ENCODE results near the gene LMNTD1.

The LMNTD1 gene

DNA sequence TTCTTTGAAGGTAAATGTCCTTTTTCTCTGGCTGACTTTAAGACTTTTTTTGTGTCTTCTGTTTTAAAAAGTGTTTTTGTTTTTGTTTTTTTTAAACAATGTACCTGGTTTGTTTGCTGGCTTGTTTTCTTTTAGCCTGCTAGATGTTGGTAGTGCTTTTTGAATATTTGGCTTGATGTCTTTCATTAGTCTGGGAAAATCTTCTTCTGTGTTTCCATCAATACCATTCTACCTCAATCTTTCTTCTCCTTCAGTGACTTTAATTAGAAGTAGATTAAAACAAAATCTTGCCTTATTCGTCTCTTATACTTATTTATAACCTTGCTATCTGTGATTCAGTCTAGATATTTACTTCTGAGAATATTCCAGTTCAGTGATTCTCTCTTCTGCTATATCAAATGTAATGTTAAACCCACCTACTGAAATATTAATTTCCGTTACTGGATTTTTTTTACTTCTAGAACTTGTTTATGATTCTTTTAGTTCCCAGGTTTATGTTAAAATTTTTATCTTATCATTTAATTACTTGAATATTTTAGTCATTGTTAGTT lies 21.5 kb downstream of the LMNTD1 start:
- in situ Hi-C loops (cut with HindIII; ENCODE audit: low pct_unique_long_range_greater_than_20kb, low sequenced_read_pairs), result no loop called here
- no peak for TF ChIP-seq JUND (IDR thresholded peaks at IDR 0.05; ENCODE audit: low read depth)
- DNase-seq (ENCODE audit: low read depth in 1 of 2, low spot score in 1 of 2), result no peak

DNA sequence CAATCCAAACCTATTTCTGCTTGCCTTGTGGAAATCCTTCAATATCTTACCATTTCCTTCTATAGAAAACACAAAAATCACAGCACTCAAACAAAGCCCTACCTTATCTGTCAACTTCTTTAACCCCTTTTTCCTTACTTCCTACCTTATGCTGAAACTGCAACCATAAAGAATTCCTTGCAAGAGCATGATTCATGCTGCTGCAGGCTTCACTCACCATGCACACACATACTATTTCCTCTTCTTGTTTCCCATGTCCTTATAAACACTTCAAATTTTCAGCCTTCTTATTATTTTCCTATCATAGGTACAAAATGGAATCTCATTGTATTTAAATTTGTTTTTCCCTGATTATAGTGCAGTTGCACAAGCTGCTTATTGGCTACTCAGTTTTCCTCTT lies 23.3 kb downstream of the LMNTD1 start:
- DNase-seq (ENCODE audit: low read depth in 1 of 2, low spot score in 1 of 2), result no peak
- TF ChIP-seq JUND (IDR thresholded peaks at IDR 0.05; ENCODE audit: low read depth), result no peak
- in situ Hi-C loops (cut with HindIII; ENCODE audit: low pct_unique_long_range_greater_than_20kb, low sequenced_read_pairs), result no loop called here

DNA sequence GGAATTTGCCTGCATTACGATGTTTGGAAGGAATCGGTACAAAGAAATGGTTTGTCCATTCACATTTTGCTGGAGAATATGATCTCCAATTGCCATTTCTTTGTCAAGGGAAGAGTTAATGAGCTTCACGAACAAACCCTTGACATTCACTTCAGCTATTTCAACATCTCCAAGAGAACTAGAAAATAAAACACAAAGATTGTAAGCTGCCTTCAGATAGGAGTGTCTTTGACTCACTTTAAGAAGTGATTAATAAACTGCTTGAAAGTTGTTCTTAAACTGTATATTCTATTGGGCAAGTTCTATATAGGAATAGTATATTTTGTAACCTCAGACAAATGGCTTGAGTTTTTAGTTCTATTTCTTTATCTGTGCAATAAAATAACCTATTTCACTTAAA lies 26.3 kb downstream of the LMNTD1 start:
- no peak for TF ChIP-seq JUND (IDR thresholded peaks at IDR 0.05; ENCODE audit: low read depth)
- DNase-seq (ENCODE audit: low read depth in 1 of 2, low spot score in 1 of 2), result no peak
- in situ Hi-C loops (cut with HindIII; ENCODE audit: low pct_unique_long_range_greater_than_20kb, low sequenced_read_pairs), result no loop called here

DNA sequence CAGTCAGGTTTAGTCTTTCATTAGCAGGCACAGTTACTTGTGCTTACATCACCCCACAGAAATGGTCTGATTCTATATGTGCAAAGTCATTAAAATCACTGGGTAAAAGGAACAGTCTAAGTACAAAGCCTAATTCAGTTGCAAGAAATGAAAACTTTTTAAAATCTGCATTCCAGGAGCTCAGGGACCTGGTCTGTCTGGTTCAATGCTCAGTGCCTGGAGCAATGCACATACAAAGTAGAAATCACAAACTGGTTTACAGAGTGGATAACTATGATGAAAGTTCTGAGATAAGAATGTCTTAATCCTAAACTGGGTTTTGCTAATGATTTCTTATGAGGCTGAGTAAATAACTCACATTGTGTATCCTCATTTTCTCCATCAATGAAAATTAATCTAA lies 28.7 kb downstream of the LMNTD1 start:
- TF ChIP-seq JUND (IDR thresholded peaks at IDR 0.05; ENCODE audit: low read depth), result no peak
- in situ Hi-C loops (cut with HindIII; ENCODE audit: low pct_unique_long_range_greater_than_20kb, low sequenced_read_pairs), result no loop called here
- DNase-seq (ENCODE audit: low read depth in 1 of 2, low spot score in 1 of 2), result peak in 1 of 2 experiments; percentile 42

DNA sequence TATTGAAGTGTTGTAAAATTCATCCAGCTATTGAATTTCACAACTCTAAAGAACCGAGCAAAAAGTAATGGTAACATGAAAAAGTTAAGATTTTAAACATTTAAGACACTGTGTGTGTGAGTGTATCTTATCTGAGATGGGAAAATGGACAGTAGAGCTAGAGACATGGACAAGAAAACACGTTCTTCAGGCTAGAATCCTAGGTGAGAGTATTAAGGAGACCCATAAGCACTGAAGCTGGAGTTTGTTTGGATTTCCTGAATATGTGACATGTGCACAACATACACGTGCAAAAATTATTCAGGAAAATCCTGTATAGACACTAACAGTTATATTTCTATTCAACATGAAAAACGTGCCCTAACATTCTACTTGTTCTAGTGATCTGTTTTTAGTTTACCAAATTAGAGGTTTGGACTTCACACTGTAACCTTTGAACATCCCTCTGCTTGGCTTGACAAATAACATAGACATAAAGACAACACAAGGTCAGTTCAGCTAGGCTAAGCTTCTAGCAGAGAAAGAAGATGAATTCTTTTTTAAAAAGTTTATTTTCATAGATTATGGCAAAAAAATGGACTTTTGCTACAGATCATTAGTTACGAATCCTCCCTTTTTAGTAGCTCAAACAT lies 31.3 kb downstream of the LMNTD1 start:
- no peak for TF ChIP-seq JUND (IDR thresholded peaks at IDR 0.05; ENCODE audit: low read depth)
- no peak for DNase-seq (ENCODE audit: low read depth in 1 of 2, low spot score in 1 of 2)
- in situ Hi-C loops (cut with HindIII; ENCODE audit: low pct_unique_long_range_greater_than_20kb, low sequenced_read_pairs), result no loop called here

DNA sequence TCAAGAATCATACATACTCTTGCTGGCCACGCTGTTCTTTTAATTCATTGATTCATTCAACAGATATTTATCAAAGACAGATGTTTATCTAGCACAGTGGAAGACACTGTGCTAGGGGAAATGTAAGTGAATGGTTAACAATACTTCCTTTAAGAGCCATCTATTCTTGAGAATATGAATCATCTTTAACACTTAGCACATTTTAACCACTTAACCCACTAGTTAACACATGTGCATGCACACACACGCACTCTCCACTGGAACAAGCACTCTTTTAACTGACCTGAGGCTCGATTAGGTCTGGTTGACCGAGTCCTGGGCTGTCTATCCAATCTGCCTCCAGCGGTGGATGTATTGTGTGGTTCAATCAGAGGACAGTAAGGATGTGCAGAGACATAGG lies 34.6 kb downstream of the LMNTD1 start:
- no peak for TF ChIP-seq JUND (IDR thresholded peaks at IDR 0.05; ENCODE audit: low read depth)
- in situ Hi-C loops (cut with HindIII; ENCODE audit: low pct_unique_long_range_greater_than_20kb, low sequenced_read_pairs), result no loop called here
- peak in 1 of 2 experiments; percentile 27 for DNase-seq (ENCODE audit: low read depth in 1 of 2, low spot score in 1 of 2)

DNA sequence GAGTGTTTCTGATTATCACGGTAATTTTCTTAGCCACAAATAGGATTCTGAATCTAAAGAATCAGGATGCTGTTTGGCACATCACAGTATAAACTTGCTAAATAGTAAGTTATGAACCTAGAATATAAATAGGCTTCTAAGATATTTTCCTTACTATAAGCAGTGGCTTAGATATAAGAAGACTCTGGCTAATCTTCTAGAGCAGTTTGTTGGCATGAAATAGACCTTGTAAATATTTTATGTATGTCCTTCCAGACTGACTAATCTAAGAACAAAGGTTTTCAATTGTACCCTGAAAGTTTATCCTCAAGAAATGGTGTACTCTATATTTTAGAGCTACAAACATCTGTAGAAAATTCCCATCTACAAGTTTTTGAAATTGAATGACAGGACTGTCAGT lies 48.3 kb downstream of the LMNTD1 start:
- DNase-seq (ENCODE audit: low read depth in 1 of 2, low spot score in 1 of 2), result no peak
- in situ Hi-C loops (cut with HindIII; ENCODE audit: low pct_unique_long_range_greater_than_20kb, low sequenced_read_pairs), result no loop called here
- TF ChIP-seq JUND (IDR thresholded peaks at IDR 0.05; ENCODE audit: low read depth), result no peak

DNA sequence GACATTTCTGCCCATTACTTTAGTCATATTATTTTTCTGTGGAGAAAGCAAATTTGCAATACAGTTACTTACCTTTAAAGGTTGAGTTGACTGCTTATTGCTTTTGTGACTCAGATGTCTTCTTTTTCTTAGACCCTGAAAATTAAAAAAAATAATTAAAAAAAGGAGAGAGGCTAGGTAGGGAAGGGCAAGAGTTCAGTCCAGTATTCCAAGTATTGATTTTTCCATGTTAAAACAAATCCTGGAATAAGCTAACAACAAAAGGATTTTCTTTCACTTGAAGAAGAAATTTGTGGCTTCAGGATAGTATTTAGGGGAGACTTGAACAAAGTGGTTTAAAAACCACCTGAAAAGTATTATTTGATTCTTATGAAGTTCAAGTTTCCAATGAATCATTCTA lies 49.4 kb downstream of the LMNTD1 start:
- TF ChIP-seq JUND (IDR thresholded peaks at IDR 0.05; ENCODE audit: low read depth), result no peak

DNA sequence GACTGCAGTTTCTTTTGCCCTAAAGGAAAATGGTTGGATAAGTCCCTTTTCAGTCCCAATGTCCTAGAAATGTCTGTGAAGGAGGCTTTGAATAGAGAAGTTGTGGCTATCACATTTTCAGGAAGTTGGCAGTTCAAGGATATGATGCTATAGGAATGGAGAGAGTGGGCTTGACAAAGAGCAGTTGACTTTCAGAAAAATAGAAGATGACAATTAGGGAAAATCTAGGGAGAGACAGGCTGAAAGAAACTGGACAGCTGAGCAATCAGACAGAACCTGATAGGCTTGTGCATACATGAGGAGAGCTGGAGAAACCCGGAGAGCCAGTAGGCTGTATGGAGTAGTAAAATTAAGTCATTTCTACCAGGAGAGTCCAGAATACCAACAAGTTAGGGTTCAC lies 50.5 kb downstream of the LMNTD1 start:
- TF ChIP-seq JUND (IDR thresholded peaks at IDR 0.05; ENCODE audit: low read depth), result no peak
- DNase-seq (ENCODE audit: low read depth in 1 of 2, low spot score in 1 of 2), result no peak
- in situ Hi-C loops (cut with HindIII; ENCODE audit: low pct_unique_long_range_greater_than_20kb, low sequenced_read_pairs), result no loop called here

More for the DNA sequence above, 49.4 kb downstream of the LMNTD1 start:
- in situ Hi-C loops (cut with HindIII; ENCODE audit: low pct_unique_long_range_greater_than_20kb, low sequenced_read_pairs), result no loop called here
- no peak for DNase-seq (ENCODE audit: low read depth in 1 of 2, low spot score in 1 of 2)

DNA sequence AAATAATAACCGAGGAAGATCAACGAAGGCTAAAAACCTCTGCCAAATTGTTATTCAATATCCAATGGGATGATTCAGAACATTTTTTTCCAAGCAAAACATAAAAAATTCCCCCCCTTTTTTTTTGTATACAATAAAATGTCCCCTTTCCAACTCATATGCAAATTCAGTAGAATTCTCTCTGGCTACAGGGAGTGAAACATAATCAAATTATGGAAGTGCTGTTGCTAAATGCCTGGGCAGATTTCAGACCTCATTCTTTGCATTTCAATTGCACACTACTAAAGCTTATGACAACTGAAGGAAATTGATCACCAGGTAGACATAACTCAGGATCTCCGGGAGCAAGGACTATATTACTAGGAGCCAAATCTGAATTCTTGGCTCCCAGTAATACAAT lies 51.0 kb downstream of the LMNTD1 start:
- in situ Hi-C loops (cut with HindIII; ENCODE audit: low pct_unique_long_range_greater_than_20kb, low sequenced_read_pairs), result no loop called here
- TF ChIP-seq JUND (IDR thresholded peaks at IDR 0.05; ENCODE audit: low read depth), result no peak
- DNase-seq (ENCODE audit: low read depth in 1 of 2, low spot score in 1 of 2), result no peak

DNA sequence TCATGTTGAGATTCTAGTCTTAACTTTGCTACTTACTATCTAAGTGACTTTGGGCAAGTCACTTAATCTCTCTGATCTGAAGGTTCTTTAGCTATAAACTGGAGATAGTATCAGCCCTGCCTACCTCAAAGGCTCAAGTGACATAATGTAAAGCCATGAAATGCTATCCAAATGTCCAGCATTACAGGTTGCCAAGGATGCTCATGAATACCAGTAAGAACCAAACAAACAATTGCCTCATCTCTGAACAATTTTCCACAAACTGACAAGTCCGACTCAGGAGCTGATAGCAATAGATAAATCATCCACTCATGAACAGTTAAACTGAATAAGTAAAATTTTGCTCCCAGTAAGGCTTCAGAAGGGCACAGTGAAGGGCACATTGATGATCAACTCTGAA lies 51.5 kb downstream of the LMNTD1 start:
- TF ChIP-seq JUND (IDR thresholded peaks at IDR 0.05; ENCODE audit: low read depth), result no peak
- peak in 1 of 2 experiments; percentile 52 for DNase-seq (ENCODE audit: low read depth in 1 of 2, low spot score in 1 of 2)
- in situ Hi-C loops (cut with HindIII; ENCODE audit: low pct_unique_long_range_greater_than_20kb, low sequenced_read_pairs), result no loop called here

DNA sequence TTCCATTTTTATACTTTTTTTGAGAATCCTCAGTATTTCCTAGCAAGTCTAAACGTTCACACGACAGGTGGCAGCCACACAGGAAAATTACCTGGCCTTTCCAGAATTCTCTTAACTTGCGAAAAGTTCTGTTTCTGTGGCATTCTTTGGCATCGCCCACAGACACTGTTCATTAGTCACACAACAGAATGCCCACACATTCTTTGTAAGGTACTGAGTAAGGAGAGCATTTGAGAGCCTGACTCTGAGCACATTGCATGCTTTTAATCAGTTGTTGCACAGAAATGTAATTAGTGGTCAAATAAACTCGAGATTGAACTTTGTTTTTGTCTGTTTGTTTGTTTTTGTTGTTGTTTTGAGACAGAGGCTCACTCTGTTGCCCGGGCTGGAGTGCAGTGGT lies 52.4 kb downstream of the LMNTD1 start:
- no peak for DNase-seq (ENCODE audit: low read depth in 1 of 2, low spot score in 1 of 2)
- in situ Hi-C loops (cut with HindIII; ENCODE audit: low pct_unique_long_range_greater_than_20kb, low sequenced_read_pairs), result no loop called here
- no peak for TF ChIP-seq JUND (IDR thresholded peaks at IDR 0.05; ENCODE audit: low read depth)

DNA sequence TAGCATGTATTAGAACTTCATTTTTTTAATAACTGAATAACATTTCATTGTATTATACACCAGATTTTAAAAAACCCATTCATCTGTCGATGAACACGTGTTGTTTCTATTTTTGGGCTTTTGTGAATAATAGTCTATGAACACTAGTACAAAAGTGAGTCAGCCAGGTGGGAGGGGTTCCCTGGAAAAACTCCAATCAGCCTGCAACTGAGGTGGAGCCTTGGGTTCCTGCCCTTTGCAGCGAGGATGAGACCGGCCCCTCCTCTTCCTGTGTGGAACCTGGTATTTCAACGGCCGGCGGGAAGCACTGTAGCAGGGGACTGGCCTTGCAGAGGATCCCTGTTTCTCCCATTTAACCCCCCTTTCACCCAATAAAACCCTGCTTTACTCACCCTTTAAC lies 56.1 kb downstream of the LMNTD1 start:
- no peak for DNase-seq (ENCODE audit: low read depth in 1 of 2, low spot score in 1 of 2)
- in situ Hi-C loops (cut with HindIII; ENCODE audit: low pct_unique_long_range_greater_than_20kb, low sequenced_read_pairs), result no loop called here
- TF ChIP-seq JUND (IDR thresholded peaks at IDR 0.05; ENCODE audit: low read depth), result no peak

DNA sequence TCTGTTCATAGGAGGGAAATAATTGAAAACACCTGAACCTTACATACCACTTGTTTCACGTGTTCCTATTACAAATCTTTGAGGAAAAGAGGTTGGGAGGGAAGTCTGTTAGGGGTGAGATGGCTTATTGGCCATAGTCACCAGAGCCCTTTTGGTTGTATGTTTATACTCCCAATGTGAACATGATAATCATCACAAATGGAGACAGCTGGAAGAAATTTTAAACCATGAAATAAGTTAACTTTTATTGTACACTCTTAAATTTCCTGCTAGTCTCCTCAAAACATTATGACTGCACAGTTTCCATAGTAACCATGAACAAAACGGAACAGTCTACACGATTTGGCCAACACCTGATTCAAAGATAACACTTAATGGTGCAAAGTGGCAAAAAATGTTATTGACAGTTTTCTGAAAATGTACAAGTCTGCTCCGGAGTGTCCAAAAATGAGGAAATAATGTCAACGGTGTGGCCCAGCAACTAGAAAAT lies 56.9 kb downstream of the LMNTD1 start:
- no peak for TF ChIP-seq JUND (IDR thresholded peaks at IDR 0.05; ENCODE audit: low read depth)
- no peak for DNase-seq (ENCODE audit: low read depth in 1 of 2, low spot score in 1 of 2)
- in situ Hi-C loops (cut with HindIII; ENCODE audit: low pct_unique_long_range_greater_than_20kb, low sequenced_read_pairs), result no loop called here
